Ovary (tissue), 3 donors: ENCODE data around the gene PDLIM3.

ENCODE experiments used
- CTCF ChIP-seq, 3 donors: fragments of 450-650 bp in 2 of 3; fragments of 200-600 bp in 1 of 3; IDR thresholded peaks; one replicate each; pipeline versions ENCODE4 v1.5.1 to v1.8.0; 2016 to 2022; ENCODE audit warnings: antibody characterized with exemption in 3 of 3, mild to moderate bottlenecking in 1 of 3
- POLR2A ChIP-seq: fragments of 450-650 bp; IDR thresholded peaks from one replicate; pipeline ENCODE4 v1.6.1; 2017; ENCODE audit warnings: antibody characterized with exemption, mild to moderate bottlenecking, moderate library complexity
- donor health status: DM: no; HTN: no; CAD: no.

DNA sequence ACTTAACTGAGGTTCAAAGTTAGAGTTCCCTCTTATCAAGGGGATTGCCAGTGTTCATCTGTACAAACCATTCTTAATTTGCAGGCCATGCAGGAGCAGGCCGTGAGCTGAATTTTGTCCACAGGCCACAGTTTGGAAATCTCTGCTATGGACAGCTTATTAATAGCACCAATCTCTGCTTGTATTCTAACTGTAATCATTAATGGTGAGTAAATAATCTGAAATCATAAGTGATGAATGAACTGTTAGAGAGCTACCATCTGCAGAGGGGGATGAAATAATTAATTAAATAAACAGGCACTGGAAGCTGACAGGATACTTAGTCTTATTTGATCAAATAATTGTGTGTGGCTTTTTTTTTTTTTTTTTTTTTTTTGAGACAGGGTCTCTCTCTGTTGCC is 48.5 kb upstream of the PDLIM3 start:
- TF ChIP-seq CTCF (IDR thresholded peaks at IDR 0.05) (no peak), POLR2A (no peak)
